D721Med (cell line): ENCODE measurements around the gene SBNO1.

ENCODE experiments used
- DNase-seq: peaks from one replicate; pipeline ENCODE4 v3.0.0; 2011; ENCODE audit warnings: low spot score; ENCODE audit not compliant: insufficient read length
- FAIRE-seq: peaks from 2 replicates; lab custom pipeline; 2011; peaks lifted over from hg19 to GRCh38; lab: Jason Lieb, UNC
- CTCF ChIP-seq: IDR thresholded peaks from 2 replicates; pipeline ENCODE4 v1.5.1; 2012; ENCODE audit warnings: mild to moderate bottlenecking, control low read depth; ENCODE audit not compliant: insufficient read depth; ENCODE audit errors: missing control alignments

SBNO1 gene

GRCh38 chr12:123393747-123394146 lies 29.1 kb upstream of the SBNO1 start:
- TF ChIP-seq CTCF = no peak
- no peak for DNase-seq
- no peak for FAIRE-seq

DNA sequence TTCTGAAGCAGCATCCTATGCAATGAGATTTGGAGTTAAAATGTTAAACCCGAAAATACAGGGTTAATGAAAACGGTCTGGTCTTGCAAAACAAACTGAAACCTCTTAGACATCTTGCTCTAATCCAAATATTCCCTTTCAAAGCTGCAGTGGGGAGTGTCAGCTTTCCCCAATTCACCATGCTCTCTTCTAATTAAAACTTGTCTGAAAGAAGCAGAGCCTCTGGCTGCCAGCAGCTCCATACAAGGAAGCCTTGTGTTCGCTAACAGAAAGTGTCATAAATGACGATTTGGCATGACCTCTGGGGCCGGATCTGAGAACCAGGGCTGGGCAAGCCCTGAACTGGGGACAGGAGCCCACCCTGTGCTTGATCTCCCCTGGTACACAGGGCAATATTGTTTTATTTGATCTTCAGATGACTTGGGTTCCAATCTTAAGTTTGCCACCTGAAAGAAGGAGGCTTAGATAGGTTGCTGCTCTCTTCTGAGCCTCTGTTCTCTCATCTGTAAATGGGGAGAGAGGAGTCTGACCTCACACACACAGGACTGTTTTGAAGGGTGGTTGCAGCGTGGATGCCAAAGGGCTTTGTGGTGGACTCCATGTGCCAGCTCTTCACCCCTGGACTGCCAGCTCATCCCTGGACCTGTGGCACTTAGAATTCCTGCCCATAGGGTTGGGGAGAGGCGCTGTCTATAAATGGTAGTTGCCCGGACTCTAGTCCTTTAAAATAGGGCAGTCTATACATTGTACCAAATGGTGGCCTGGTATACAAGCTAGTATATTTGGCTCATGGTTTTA lies 27.1 kb upstream of the SBNO1 start:
- no peak for TF ChIP-seq CTCF
- DNase-seq (no peak), FAIRE-seq (no peak)

DNA sequence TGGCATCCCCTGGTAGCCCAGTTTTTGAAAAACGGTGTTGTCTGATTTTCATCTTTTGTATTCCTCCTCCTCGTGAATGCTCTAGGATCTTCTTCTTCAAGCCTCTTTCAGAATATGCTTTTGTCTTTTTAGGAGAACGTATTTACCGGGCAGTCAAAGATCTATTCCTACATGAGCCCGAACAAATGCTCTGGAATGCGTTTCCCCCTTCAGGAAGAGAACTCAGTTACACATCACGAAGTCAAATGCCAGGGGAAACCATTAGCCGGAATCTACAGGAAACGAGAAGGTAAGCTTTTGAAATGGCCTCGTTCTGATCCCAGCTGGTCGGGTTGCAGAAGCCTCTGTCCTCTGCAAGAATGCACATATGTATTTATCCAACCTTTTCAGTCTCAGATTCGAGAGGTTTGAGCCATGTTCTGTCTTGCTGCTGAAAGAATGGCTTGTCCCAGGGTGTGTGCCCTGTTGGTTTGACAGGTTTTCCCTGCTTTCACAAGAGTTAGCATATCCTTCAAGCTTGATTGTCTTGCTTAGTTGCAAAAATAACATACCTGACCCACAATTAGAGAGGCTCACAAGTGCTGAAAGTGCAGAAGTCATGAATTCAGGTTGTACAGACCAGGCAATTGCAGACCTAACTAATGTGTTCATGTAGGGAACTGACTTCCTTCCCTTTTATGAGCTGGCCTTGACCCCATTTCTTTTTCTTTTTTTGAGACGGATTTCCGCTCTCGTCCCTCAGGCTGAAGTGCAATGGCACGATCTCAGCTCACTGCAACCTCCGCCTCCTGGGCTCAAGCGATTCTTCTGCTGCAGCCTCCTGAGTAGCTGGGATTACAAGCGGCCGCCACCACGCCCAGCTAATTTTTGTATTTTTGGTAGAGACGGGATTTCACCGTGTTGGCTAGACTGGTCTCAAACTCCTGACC lies 26.1 kb upstream of the SBNO1 start:
- FAIRE-seq = no peak
- DNase-seq = no peak
- no peak for TF ChIP-seq CTCF

DNA sequence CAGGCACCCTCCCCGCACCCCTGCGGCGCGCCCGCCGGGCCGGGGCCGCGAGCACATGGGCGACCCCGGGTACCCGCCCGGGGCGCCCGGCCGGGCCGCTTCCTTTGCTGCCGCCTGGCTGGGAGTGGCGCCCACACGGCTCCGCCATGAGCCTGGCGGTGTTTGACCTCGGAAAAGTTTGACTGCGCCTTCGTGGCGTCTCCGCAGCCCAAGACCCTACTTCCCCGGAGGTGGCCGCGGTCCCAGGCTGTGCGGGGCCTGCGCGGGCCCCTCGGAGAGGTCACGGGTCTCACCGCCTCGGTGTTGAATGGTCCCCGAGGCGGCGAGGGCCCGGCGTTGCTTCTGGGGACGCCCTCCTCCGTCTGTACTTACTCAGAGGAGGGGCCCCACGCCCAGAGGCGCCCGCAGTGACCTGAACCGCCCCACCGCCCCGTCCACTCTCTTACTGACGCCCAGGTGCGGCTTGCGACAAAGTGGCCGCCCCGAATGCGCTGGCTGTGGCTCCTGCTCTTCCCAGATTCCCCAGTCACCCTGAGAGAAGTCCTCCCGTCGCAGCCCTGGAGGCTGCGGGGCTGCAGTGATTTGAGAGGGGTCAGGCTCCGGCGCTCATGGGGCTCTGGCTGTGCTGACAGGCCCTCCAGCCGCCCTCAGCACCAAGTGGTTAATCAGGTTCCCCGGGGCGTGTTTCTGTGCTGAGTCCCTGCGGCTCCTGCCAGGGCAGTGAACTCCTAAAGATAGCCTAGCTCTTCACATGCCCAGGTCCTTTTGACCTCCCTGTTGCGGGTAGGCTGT lies 25.1 kb upstream of the SBNO1 start:
- DNase-seq (no peak), FAIRE-seq (no peak)
- no peak for TF ChIP-seq CTCF

- no peak for TF ChIP-seq CTCF
- FAIRE-seq = no peak
- DNase-seq = no peak
Observed at GRCh38 chr12:123388951-123389559, 24.4 kb upstream of the SBNO1 start.

- no peak for FAIRE-seq
- peak; percentile 86 for DNase-seq
- no peak for TF ChIP-seq CTCF
Observed at GRCh38 chr12:123388177-123388950, 23.7 kb upstream of the SBNO1 start.
